Suprapubic skin (tissue), 4 donors: Measurements from ENCODE around the gene SLC12A1.

Experiments used
- EP300 ChIP-seq: sonication (generic); formaldehyde crosslinking; IDR thresholded peaks from one replicate; pipeline ENCODE4 v1.6.1; 2017; ENCODE audit warnings: antibody characterized with exemption
- POLR2A ChIP-seq, 2 donors: fragments of 450-650 bp; IDR thresholded peaks; one replicate each; pipeline ENCODE4 v1.6.1; 2017; ENCODE audit warnings: antibody characterized with exemption in 2 of 2, mild to moderate bottlenecking in 2 of 2, moderate library complexity in 2 of 2
- POLR2AphosphoS5 ChIP-seq, 3 donors: sonication (generic); formaldehyde crosslinking; IDR thresholded peaks; one replicate each; pipeline ENCODE4 v1.6.1; 2017; ENCODE audit warnings: antibody characterized with exemption in 3 of 3
- TF ChIP-seq, protein P1 (sequence below), 2 donors: fragments of 200-600 bp in 1 of 2; fragments of 450-650 bp in 1 of 2; sonication (generic) in 1 of 2; IDR thresholded peaks; one replicate each; pipeline ENCODE4 v1.5.1; 2016 to 2019; ENCODE audit warnings: antibody characterized with exemption in 2 of 2, mild to moderate bottlenecking in 1 of 2, moderate library complexity in 1 of 2

DNA sequence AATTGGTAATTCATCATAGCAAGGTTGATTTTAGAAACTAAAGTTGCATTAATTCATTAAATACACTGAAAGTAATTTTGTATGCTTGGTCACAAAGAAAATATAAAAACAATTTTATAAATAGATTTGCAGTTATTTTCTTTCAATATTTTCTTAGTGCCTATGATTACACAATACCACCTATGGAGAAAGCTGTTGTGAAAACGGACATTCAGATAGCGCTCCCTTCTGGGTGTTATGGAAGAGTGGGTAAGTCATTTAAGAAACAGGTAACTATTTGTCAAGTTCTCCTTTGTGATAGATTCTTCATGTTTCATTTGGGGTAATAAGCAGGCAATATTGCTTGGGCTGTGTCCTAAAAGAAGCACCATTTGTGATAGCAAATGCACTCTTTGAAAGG is 128.2 kb downstream of the SLC12A1 start:
- TF ChIP-seq, protein P1, sequence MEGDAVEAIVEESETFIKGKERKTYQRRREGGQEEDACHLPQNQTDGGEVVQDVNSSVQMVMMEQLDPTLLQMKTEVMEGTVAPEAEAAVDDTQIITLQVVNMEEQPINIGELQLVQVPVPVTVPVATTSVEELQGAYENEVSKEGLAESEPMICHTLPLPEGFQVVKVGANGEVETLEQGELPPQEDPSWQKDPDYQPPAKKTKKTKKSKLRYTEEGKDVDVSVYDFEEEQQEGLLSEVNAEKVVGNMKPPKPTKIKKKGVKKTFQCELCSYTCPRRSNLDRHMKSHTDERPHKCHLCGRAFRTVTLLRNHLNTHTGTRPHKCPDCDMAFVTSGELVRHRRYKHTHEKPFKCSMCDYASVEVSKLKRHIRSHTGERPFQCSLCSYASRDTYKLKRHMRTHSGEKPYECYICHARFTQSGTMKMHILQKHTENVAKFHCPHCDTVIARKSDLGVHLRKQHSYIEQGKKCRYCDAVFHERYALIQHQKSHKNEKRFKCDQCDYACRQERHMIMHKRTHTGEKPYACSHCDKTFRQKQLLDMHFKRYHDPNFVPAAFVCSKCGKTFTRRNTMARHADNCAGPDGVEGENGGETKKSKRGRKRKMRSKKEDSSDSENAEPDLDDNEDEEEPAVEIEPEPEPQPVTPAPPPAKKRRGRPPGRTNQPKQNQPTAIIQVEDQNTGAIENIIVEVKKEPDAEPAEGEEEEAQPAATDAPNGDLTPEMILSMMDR (IDR thresholded peaks at IDR 0.05), result no peak
- no peak for TF ChIP-seq POLR2AphosphoS5 (IDR thresholded peaks at IDR 0.05)
- no peak for TF ChIP-seq EP300
- no peak for TF ChIP-seq POLR2A (IDR thresholded peaks at IDR 0.05)
